NCI-H774 (cell line): ENCODE data around the gene CKM.

Experiments
- DNase-seq: peaks from one replicate; lab custom pipeline; 2025; lab: John Stamatoyannopoulos, UW

CKM gene

GRCh38 chr19:45322744-45323281 lies at the start of gene CKM:
Gene CKM, minus strand, starts transcription at chr19:45322875. Its CDS starts 3,162 bp downstream, at chr19:45319713.
- no peak for DNase-seq

GRCh38 chr19:45370410-45371204 lies 47.9 kb upstream of the CKM start, which contains the start of gene ERCC2:
Gene ERCC2, minus strand, starts transcription at chr19:45370573. Its CDS starts 33 bp downstream, at chr19:45370540.
- peak; percentile 99 for DNase-seq

- DNase-seq = no peak
Measured at GRCh38 chr19:45368737-45369340, 46.2 kb upstream of the CKM start.

GRCh38 chr19:45368127-45368526 lies 45.5 kb upstream of the CKM start:
- no peak for DNase-seq

GRCh38 chr19:45364696-45365095 lies 42.0 kb upstream of the CKM start:
- no peak for DNase-seq

- DNase-seq = no peak
Measured at GRCh38 chr19:45363861-45364459, 41.3 kb upstream of the CKM start.

- DNase-seq = no peak
Measured at GRCh38 chr19:45362291-45362690, 39.6 kb upstream of the CKM start.

GRCh38 chr19:45361608-45362007 lies 38.9 kb upstream of the CKM start:
- DNase-seq = no peak

- no peak for DNase-seq
Measured at GRCh38 chr19:45358213-45358792, 35.6 kb upstream of the CKM start.

- DNase-seq = no peak
Measured at GRCh38 chr19:45357445-45357783, 34.7 kb upstream of the CKM start.

GRCh38 chr19:45356760-45357444 lies 34.2 kb upstream of the CKM start:
- DNase-seq = no peak

GRCh38 chr19:45355910-45356309 lies 33.2 kb upstream of the CKM start:
- DNase-seq = no peak

- DNase-seq = no peak
Measured at GRCh38 chr19:45355402-45355801, 32.7 kb upstream of the CKM start.

GRCh38 chr19:45354241-45354842 lies 31.7 kb upstream of the CKM start:
- no peak for DNase-seq

- DNase-seq = no peak
Measured at GRCh38 chr19:45352914-45353796, 30.5 kb upstream of the CKM start.

GRCh38 chr19:45352471-45352870 lies 29.8 kb upstream of the CKM start:
- DNase-seq = no peak

GRCh38 chr19:45352062-45352461 lies 29.4 kb upstream of the CKM start:
- no peak for DNase-seq

- no peak for DNase-seq
Measured at GRCh38 chr19:45351401-45351952, 28.8 kb upstream of the CKM start.

GRCh38 chr19:45350477-45351058 lies 27.9 kb upstream of the CKM start:
- no peak for DNase-seq

- no peak for DNase-seq
Measured at GRCh38 chr19:45349430-45349941, 26.8 kb upstream of the CKM start.
